Measurements from ENCODE around the gene MXRA8.
"Not testable (repeated sequence)": the region's sequence is repeated elsewhere in the genome, so short reads cannot be mapped to it uniquely, and the experiment has no call there.

The MXRA8 gene, protein sequence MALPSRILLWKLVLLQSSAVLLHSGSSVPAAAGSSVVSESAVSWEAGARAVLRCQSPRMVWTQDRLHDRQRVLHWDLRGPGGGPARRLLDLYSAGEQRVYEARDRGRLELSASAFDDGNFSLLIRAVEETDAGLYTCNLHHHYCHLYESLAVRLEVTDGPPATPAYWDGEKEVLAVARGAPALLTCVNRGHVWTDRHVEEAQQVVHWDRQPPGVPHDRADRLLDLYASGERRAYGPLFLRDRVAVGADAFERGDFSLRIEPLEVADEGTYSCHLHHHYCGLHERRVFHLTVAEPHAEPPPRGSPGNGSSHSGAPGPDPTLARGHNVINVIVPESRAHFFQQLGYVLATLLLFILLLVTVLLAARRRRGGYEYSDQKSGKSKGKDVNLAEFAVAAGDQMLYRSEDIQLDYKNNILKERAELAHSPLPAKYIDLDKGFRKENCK

DNA sequence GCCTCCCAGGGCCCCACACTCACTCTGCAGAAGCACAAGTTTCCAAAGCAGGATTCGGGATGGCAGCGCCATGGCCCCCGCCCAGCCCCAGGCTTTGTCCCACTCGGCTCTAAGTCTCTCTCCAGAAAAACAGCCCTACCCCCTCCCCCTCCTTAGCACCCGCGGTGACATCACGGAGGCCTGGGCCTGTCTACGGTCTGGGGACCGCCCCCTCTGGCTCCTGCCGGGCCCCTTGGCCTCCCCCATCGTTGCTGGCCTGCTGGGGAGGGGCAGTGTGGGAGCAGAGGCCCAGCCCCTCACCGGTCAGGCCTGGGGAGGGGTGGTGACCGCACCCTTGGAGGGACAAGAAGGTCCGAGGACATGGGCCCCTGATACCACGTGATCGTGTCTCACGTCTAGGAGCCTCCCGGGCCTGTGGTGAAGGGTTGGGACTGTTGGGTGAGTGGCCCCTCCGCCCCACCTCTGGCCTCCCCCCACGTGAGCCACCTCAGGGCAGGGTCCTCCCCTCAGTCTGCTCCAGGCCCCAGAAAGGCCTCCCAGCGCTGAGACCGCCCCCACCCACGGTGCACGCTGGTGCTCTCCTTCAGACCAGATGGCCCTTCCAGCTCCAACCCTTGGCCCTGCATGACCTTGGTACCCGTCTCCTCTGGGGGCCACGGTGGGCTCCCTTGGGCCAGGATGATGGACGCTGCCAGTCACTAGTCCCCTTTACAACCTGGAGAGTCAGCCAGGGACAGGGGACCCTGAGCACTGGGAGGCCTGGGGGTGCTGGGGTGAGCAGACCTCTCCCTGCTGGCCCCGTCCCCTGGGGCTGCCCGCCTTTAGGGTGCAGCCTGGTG lies at the start of gene MXRA8:
TSS of gene MXRA8 (minus strand) at position 123 of the 839 bp plus-strand sequence. CDS start at position 72, 51 bp downstream.
- no peak for DNase-seq

- DNase-seq, result no peak
These were observed 49.4 kb upstream of the MXRA8 start for GRCh38 chr1:1407636-1408318.

GRCh38 chr1:1406821-1407635 lies 48.7 kb upstream of the MXRA8 start, which contains the start of gene MRPL20:
MRPL20 (minus strand) TSS chr1:1407293; CDS start chr1:1407217, 76 bp downstream.
- peak; percentile 86 to 96 for DNase-seq

DNA sequence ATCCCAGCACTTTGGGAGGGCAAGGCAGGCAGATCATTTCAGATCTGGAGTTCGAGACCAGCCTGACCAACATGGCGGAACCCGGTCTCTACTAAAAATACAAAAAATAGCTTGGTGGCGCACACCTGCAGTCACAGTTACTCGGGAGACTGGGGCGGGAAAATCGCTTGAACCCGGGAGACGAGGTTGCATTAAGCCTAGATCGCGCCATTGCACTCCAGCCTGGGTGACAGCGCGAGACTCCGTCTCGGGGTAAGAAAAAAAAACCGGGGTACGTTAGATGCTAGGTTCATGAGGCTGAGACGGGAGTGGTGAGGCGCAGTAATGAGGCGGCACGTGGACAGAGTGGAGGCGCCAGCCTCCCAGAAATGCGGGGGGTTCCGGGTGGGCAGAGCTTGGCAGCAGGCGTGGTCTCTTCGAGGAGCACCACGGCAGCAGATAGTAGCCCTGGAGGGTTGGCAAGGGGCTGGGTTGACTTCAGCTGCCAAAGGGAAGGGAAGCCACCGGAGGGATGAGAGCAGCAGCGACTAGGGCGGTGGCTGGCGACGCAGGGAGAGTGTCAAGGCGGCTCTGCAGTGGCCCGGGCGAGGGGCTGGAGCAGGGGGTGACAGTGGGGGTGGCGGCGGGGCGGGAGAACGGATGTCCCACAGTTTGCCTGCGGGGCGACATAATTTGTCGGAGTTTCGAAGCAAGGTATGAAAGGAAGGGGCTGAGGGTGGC lies 47.9 kb upstream of the MXRA8 start:
- no peak for DNase-seq

DNA sequence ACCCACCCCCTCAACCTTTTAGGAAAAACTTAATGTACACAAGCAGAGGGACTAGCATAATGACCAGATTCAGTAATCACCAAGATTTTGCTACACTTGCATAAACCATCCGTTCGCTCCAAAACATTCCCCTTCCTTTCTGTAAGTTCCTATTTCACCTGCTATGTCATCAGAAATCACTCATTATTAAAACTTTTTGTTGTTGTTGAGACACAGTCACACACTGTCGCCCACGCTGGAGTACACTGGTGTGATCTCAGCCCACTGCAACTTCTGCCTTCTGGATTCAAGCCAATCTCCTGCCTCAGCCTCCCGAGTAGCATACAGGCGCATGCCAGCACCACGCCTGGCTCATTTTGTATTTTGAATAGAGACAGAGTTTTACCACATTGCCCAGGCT lies 45.3 kb upstream of the MXRA8 start:
- DNase-seq, result no peak

GRCh38 chr1:1402901-1403392 lies 44.6 kb upstream of the MXRA8 start:
- not testable (repeated sequence) for DNase-seq

DNA sequence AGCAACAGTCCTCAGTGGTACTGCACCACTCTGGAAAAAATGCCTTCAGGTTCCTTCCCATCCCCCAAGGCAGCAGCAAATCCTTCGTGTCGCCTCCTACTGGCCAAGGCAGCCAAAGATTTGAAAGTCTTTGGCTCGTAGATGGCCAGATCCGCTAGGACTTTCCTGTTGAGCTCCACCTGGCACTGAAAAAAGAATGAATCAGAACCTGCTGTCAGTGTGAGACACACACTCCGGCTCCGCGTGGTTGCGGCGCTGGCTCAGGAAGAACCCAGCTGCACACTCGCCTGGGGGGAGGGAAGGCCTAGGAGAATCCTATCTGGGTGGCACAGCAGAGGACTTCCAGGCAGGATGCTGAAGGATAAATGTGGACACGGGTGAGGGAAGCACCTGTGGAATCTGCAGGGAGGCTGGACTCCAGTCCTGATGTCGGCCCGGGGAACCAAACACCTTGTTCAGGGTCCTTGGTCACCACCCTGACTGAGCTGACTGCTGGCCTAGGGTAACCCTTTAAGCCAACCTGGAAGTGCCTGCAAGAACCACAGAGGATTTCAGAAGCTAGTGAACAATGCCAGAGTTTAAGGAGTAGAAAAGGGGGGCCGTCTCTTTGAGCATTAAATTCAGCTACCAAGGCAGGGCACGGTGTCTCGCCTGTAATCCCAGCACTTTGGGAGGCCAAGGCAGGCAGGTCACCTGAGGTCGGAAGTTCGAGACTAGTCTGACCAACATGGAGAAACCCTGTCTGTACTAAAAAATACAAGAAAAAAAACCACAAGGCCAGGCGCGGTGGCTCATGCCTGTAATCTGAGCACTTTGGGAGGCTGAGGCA lies 43.9 kb upstream of the MXRA8 start:
- peak in 1 of 2 experiments; percentile 75 for DNase-seq

DNA sequence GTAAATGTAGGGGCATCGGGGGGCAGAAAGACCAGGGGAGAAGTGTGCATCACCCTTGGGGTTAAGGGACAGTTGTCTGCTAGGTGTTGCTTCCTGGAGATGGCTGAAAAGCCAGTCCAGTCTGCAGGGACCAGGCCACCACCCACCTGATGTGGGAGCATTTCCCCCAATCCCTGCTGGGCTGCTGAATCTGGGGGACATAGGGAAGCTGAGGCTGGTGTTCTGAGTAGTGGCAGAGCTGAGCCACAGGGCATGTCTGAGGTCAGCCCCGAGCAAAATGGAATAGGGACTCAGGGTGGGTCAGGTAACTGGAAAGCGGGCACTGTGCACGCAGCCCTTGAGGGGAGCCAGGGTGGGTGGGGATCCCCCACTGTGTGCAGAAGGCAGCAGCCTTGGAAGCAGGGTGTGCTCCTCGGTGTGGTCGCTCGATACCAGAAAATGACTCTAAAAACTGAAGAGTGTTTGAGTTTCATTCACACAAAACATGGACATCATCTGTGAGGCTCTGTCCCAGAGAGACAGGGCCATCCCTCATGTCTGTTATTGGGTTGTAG lies 43.2 kb upstream of the MXRA8 start:
- no peak for DNase-seq

- no peak for DNase-seq
These were observed 42.5 kb upstream of the MXRA8 start for GRCh38 chr1:1400576-1401456.

GRCh38 chr1:1399872-1400575 lies 41.7 kb upstream of the MXRA8 start:
- DNase-seq, result no peak

DNA sequence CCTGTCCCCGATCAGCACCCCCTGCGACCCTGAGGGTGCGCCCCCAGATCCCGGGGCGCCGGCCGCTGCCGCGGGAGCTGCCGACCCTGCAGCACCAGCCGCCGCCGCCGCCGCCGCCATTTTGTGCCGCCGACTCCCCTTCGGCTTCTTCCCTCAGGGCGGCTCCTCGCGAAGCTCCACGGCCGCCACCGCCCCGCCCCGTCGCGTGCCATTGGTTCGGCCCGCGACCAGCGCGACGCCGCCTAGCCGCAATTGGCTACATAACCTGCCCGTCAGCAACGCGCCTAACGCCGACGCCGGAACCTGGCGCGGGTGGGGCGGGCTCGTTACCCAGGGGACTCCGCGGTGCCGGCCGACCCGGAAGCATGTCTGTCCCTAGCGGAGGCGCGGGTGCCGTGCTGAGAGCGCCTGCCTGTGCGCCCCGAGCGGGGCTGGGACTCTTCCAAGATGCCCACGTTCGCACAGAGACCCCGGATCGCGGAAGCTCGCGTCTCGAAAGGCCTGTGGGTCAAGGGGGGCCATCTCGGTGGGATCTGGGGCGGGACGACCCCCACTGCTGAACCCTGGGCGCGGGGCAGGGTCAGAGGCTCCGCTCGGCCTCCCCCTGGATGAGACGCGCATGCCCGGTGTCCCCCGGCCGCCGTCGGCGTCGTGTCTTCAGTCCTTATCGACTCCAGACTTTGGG lies 41.0 kb upstream of the MXRA8 start, which contains the start of gene CCNL2:
TSS of gene CCNL2 (minus strand) at position 149 of the 685 bp plus-strand sequence. CDS start at position 120, 29 bp downstream.
- DNase-seq, result peak; percentile 87 to 99

DNA sequence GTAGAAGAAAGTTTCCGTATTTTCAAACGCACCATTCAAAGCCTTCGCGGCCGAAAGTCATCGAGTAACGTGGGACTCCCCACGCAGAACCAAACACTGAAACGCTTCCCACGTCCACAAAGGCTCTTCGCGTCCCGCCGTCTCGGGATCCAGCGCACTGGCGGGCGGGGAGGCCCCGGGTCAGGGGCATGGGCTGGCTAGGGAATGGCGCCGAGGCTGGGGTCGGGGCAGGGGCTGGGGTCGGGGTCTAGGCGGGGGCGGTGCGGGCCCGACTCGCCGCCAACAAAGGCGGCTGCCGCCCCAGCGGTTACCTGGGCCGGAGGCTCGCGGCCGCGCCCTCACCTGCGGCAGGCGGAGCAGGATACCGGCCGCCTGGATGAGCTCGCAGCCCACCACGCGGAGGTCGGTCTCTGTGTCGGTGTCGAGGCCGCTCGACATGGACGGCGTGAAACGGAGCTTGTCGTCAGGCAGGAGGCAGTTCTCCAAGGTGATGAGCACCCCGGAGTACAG lies 40.4 kb upstream of the MXRA8 start:
- DNase-seq, result no peak

DNA sequence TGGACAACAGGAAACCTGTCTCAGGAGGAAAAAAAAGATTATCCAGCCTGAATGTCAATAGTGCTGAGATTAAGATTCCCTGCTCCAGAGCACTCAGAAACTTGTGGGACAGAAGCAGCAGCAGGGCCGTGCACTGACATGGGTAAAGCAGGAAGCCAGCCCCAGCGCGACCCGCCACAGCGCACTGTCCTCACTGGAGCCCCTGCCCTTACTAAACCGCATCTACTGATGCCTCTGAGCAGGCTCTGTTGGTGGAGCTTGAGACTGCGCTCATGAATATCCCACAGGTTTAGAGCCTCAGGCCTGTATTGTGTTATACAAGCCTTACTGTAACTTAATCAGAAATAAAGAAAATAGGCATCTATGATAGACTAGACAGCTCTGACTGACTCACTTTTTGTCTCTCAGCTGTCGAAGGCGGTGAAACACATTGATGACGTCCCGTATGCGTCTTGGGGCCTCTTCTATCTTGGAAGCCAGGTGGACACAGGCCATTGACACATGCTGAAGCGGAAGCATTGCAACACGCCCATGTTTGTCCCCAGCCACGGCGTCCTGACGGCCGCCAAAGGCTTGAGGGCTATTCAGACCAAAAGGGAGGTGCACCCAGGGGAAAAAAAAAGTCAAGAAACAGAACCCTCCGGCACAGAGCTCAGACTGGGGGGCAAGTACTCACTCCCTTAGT lies 39.6 kb upstream of the MXRA8 start:
- DNase-seq, result no peak

DNA sequence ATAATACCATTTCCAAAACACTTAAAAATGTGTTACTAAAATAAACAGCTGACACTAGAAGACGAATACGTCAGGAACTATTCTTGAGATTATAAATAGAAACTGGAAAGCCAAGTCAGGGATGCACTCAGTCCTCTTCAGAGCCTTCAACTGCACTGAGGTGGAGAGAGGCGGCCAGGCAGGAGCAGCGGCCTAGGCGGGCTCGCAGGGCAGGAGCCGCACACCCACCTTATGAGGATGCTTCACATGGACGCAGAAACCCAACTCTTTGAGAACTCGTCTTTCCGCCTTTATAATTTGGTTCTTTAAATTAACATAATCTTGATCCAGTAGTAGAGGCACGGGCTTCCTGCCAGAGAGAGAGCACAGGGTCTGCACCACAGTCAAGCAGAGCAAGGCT lies 36.8 kb upstream of the MXRA8 start:
- no peak for DNase-seq

DNA sequence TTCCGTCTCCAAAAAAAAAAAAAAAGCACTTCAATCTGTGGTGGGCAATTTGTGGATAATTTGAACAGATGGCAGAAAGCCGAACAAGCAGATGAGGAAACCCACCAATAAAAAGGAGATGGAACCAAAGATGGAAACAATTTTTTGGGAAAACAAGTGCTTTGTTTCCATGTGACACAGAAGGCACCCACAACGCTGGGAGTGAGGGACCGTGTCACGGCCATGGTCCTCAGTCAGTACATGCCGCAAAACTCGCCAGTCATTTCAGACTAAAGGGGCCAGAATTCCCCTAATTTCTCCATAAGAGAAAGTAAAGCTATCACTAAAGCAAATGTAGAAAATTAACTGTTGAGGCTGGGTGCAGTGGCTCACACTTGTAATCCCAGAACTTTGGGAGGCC lies 35.8 kb upstream of the MXRA8 start:
- no peak for DNase-seq

DNA sequence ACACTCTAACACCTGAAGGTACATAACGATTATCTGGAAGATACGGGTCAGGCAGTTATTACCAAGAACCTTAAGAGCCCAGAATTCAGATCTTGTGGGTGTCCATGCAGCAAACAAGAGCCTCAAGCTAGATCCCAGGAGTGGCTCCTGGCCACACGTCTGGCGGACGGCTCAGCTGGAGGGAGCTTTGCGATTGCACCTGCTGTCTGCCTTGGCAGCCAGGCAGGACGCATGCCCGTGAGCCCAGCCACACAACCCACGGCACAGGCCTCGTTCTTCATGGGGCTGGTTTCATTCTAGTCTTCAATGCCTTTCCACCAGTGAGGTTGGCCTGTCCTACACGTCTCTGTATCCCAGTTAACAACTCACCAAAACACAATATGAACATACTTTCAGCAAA lies 35.1 kb upstream of the MXRA8 start:
- no peak for DNase-seq

GRCh38 chr1:1393014-1393413 lies 34.7 kb upstream of the MXRA8 start:
- DNase-seq, result no peak

All from NCI-H526 (cell line).